Panc1 (cell line): ENCODE measurements around the gene ZNF653. TPM values are rescaled to one million over a fixed set of nuclear protein-coding genes. Genes with fewer than 3 reads are reported as not detected.

Source experiments
- ATAC-seq: fragments of 200-7000 bp; cut with Tn5 transposase; 2 replicates; pipeline ENCODE4 v1.9.1; 2020; ENCODE audit warnings: mild to moderate bottlenecking, moderate library complexity
- BruUV-seq: library from RNA; stranded (reverse); fragments of 400-500 nt; replicated peaks from 2 replicates; lab custom pipeline; 2021; lab: Mats Ljungman, UMichigan
- CTCF ChIA-PET: fragments of 300-600 bp; sonication (Branson Sonifier 250); formaldehyde crosslinking; loops from one replicate; lab custom pipeline; 2022; ENCODE audit warnings: antibody characterized with exemption; lab: Charles Lee
- POLR2A ChIA-PET: fragments of 300-600 bp; sonication (Branson Sonifier 250); formaldehyde crosslinking; loops from one replicate; lab custom pipeline; 2022; ENCODE audit warnings: antibody characterized with exemption; lab: Charles Lee
- DNase-seq: peaks from one replicate; pipeline ENCODE4 v3.0.0-alpha.2; 2010; ENCODE audit warnings: low read depth, low spot score
- H3K27ac ChIP-seq: 2 replicates; pipeline ENCODE4 v1.5.1; 2011; ENCODE audit warnings: mild to moderate bottlenecking, low read length, inconsistent platforms
- H3K27me3 ChIP-seq: fragments of 200-500 bp; sonication (Bioruptor generic); 2 replicates; pipeline ENCODE4 v1.6.0; 2014; ENCODE audit warnings: low read length, inconsistent platforms; ENCODE audit not compliant: control insufficient read depth, insufficient read depth
- H3K36me3 ChIP-seq: fragments of 200-500 bp; sonication (Bioruptor generic); 2 replicates; pipeline ENCODE4 v1.5.1; 2014; ENCODE audit warnings: inconsistent platforms, mild to moderate bottlenecking, low read length, moderate library complexity; ENCODE audit not compliant: control insufficient read depth, insufficient read depth
- H3K4me1 ChIP-seq: 2 replicates; pipeline ENCODE4 v1.5.1; 2011; ENCODE audit warnings: inconsistent platforms, mild to moderate bottlenecking, low read length, moderate library complexity; ENCODE audit not compliant: control insufficient read depth, insufficient read depth
- H3K4me3 ChIP-seq, 2 experiments: 2 replicates each; pipeline ENCODE4 v1.5.1; 2011 to 2012; ENCODE audit warnings: low read depth in 2 of 2, low read length in 2 of 2, mild to moderate bottlenecking in 2 of 2, inconsistent platforms in 1 of 2, moderate library complexity in 1 of 2
- H3K9me3 ChIP-seq: fragments of 200-500 bp; sonication (Bioruptor generic); 2 replicates; pipeline ENCODE4 v1.5.1; 2014; ENCODE audit warnings: low read depth, mild to moderate bottlenecking, inconsistent platforms, low read length, moderate library complexity; ENCODE audit not compliant: control insufficient read depth, insufficient read depth
- CTCF ChIP-seq: fragments of 450-650 bp; IDR thresholded peaks from 2 replicates; pipeline ENCODE4 v1.5.1; 2017; ENCODE audit warnings: mild to moderate bottlenecking
- POLR2AphosphoS5 ChIP-seq: IDR thresholded peaks from 2 replicates; pipeline ENCODE4 v1.6.1; 2012; ENCODE audit warnings: mild to moderate bottlenecking, low read depth, low read length, moderate library complexity
- REST ChIP-seq, 2 experiments: IDR thresholded peaks; 2 replicates each; pipeline ENCODE4 v1.6.1; 2011 to 2012; ENCODE audit warnings: low read depth in 2 of 2, control low read depth in 1 of 2, low read length in 1 of 2, mild to moderate bottlenecking in 1 of 2, moderate library complexity in 1 of 2; ENCODE audit not compliant: insufficient read depth in 1 of 2
- SIN3A ChIP-seq: IDR thresholded peaks from 2 replicates; pipeline ENCODE4 v1.6.1; 2012; ENCODE audit warnings: low read depth, mild to moderate bottlenecking, low read length, moderate library complexity, borderline replicate concordance; ENCODE audit not compliant: insufficient read depth
- TCF7L2 ChIP-seq: IDR thresholded peaks from 2 replicates; pipeline ENCODE4 v1.6.1; 2011; ENCODE audit warnings: mild to moderate bottlenecking, low read depth, low read length, inconsistent platforms
- in situ Hi-C: cut with HindIII; loops from 2 replicates; pipeline ENCODE4 v1.10.0; 2016; ENCODE audit warnings: low sequenced_read_pairs, low pct_unique_long_range_greater_than_20kb
- intact Hi-C: fragments of 100-400 bp; cut with micrococcal nuclease; formaldehyde crosslinking; loops from one replicate; pipeline ENCODE4 v1.10.0; 2022; ENCODE audit not compliant: unreplicated experiment
- total RNA-seq: library from RNA; stranded (reverse); gene quantifications from one replicate; pipeline ENCODE4 v1.2.1, GENCODE V29; 2021; ENCODE audit not compliant: unreplicated experiment

Gene ZNF653
- total RNA-seq, 1 experiment from 2014 or later = 10.4 TPM

GRCh38 chr19:11554160-11554559, 48.5 kb upstream of the ZNF653 start:
- ATAC-seq (no peak), DNase-seq (no peak)
- in situ Hi-C loops = loop anchor here (25.0 kb wide), 1 partner anchor 242 kb away; no protein-coding TSS in a partner anchor
- Histone ChIP-seq H3K27ac (no peak overlapping the region), H3K4me1 (no peaks in the 10 kb centered on the region), H3K27me3 (no peaks in the 10 kb centered on the region), H3K36me3 (no peaks in the 10 kb centered on the region; the same call in 1 of the 2 replicates), H3K9me3 (no peaks in the 10 kb centered on the region), H3K4me3 (no peak overlapping the region)
- no peak for TF ChIP-seq CTCF
- no peak for TF ChIP-seq REST (IDR thresholded peaks at IDR 0.05; ENCODE audit: insufficient read depth in 1 of 2, low read depth in 2 of 2, low read length in 1 of 2)
- TF ChIP-seq SIN3A = no peak
- TF ChIP-seq POLR2AphosphoS5 = no peak
- no peak for TF ChIP-seq TCF7L2
- intact Hi-C loops = no loop called here
- BruUV-seq = no TSS peak
- ChIA-PET POLR2A (no interaction called here), CTCF (no interaction called here)

GRCh38 chr19:11552666-11553372, 47.2 kb upstream of the ZNF653 start:
- Histone ChIP-seq H3K36me3 (no peaks in the 10 kb centered on the region), H3K27ac (no peak overlapping the region), H3K4me3 (no peak overlapping the region), H3K27me3 (no peaks in the 10 kb centered on the region), H3K4me1 (no peaks in the 10 kb centered on the region), H3K9me3 (no peaks in the 10 kb centered on the region)
- no peak for DNase-seq
- TF ChIP-seq CTCF (no peak), SIN3A (no peak), TCF7L2 (no peak), REST (IDR thresholded peaks at IDR 0.05; ENCODE audit: insufficient read depth in 1 of 2, low read depth in 2 of 2, low read length in 1 of 2) (no peak), POLR2AphosphoS5 (no peak)
- CTCF ChIA-PET = interaction anchor here (1.2 kb wide), 1 partner anchor 40 kb away, joined by 3 read pairs; no protein-coding TSS in a partner anchor
- BruUV-seq = no TSS peak
- intact Hi-C loops (no loop called here), in situ Hi-C loops (loop anchor here (25.0 kb wide), 1 partner anchor 241 kb away; no protein-coding TSS in a partner anchor)
- ATAC-seq = no peak
- POLR2A ChIA-PET = no interaction called here
